Muscle layer of duodenum (tissue), 2 donors: Measurements from ENCODE around the gene CACNB3.
"Not testable (repeated sequence)": the region's sequence is repeated elsewhere in the genome, so short reads cannot be mapped to it uniquely, and the experiment has no call there.

Source experiments
- H3K27ac ChIP-seq: one replicate; pipeline ENCODE4 v1.7.0; 2013; ENCODE audit warnings: mild to moderate bottlenecking, low read length
- H3K27me3 ChIP-seq: one replicate; pipeline ENCODE4 v1.7.0; 2013; ENCODE audit warnings: low read depth, mild to moderate bottlenecking, control low read depth, low read length
- H3K36me3 ChIP-seq, 2 donors: one replicate each; pipeline ENCODE4 v1.7.0; 2013; ENCODE audit warnings: low read length in 2 of 2, control low read depth in 1 of 2, mild to moderate bottlenecking in 1 of 2; ENCODE audit not compliant: insufficient read depth in 2 of 2, control insufficient read depth in 1 of 2
- H3K4me1 ChIP-seq, 2 donors: one replicate each; pipeline ENCODE4 v1.7.0; 2013; ENCODE audit warnings: low read length in 2 of 2, mild to moderate bottlenecking in 2 of 2, control low read depth in 1 of 2, moderate library complexity in 1 of 2; ENCODE audit not compliant: insufficient read depth in 2 of 2, control insufficient read depth in 1 of 2
- H3K4me3 ChIP-seq, 2 donors: one replicate each; pipeline ENCODE4 v1.7.0; 2013; ENCODE audit warnings: low read length in 2 of 2, low read depth in 1 of 2, mild to moderate bottlenecking in 1 of 2
- H3K9me3 ChIP-seq, 2 donors: one replicate each; pipeline ENCODE4 v1.7.0; 2013; ENCODE audit warnings: low read length in 2 of 2, control low read depth in 1 of 2, mild to moderate bottlenecking in 1 of 2; ENCODE audit not compliant: control insufficient read depth in 1 of 2
- donor health status: healthy.

CACNB3 gene

DNA sequence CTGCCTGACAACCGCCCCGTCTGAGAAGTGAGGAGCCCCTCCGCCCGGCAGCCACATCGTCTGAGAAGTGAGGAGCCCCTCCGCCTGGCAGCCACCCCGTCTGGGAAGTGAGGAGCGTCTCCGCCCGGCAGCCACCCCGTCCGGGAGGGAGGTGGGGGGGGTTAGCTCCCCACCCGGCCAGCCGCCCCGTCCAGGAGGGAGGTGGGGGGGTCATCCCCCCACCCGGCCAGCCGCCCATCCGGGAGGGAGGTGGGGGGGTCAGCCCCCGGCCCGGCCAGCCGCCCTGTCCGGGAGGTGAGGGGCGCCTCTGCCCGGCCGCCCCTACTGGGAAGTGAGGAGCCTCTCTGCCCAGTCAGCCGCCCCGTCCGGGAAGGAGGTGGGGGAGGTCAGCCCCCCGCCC lies 23.7 kb downstream of the CACNB3 start:
- H3K27ac ChIP-seq, H3K9me3 ChIP-seq, H3K27me3 ChIP-seq, H3K4me3 ChIP-seq, H3K4me1 ChIP-seq: not testable (repeated sequence)
- H3K36me3 ChIP-seq, result peaks cover 33 to 55% of the 10 kb centered on the region in 2 donors

DNA sequence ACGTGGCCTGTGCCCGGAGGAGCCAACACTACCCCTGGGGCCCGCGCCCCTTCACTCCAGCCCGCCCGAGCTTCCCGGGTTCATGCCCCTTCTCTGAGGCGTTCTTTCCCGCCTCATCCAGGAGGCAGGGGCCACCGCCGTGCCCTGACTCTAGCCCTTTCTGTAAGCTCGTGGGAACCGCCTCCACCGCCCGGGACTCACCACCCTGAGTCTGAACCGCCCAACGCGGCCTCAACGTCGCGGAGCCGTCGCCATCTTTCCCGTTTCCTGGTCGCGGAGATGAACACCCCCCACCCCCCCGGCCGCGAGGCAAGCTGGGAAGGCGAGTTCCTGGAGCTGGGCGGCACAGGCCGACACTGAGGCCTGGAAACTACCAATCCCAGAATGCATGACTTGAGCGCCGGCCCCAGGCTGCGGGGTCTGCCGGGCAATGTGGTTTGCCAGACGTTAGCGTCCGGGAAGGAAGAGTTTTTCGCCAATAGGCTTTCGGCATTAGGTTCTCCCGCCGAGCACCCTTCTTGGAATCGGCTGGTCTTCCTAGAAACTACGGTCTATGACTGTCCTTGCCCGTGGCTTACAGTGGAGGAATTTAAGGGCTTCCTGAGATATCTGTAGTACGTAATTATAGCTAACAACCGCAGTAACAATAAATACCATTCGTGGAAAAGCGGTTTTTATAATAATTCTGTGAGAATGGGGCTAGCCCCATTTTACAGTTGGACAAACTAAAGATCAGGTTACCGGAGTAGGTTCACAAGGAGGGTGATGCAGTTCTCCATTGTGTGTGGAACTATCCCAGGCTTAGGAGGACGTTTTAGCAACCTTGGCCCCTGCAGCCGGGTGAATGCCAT lies 33.8 kb downstream of the CACNB3 start, which contains the start of gene DDX23:
DDX23 (minus strand) TSS at position 281 of the 851 bp plus-strand sequence. CDS start 6,381 bp downstream, outside the sequence.
- no peaks in the 10 kb centered on the region for H3K9me3 ChIP-seq
- peak within 1 kb of the TSS; percentile 88 for H3K27ac ChIP-seq
- H3K36me3 ChIP-seq, result no peaks in the 10 kb centered on the region
- H3K4me3 ChIP-seq, result peak within 1 kb of the TSS; percentile 95 to 96
- no peaks in the 10 kb centered on the region for H3K27me3 ChIP-seq
- H3K4me1 ChIP-seq, result peaks cover 13 to 22% of the 10 kb centered on the region in 2 donors

DNA sequence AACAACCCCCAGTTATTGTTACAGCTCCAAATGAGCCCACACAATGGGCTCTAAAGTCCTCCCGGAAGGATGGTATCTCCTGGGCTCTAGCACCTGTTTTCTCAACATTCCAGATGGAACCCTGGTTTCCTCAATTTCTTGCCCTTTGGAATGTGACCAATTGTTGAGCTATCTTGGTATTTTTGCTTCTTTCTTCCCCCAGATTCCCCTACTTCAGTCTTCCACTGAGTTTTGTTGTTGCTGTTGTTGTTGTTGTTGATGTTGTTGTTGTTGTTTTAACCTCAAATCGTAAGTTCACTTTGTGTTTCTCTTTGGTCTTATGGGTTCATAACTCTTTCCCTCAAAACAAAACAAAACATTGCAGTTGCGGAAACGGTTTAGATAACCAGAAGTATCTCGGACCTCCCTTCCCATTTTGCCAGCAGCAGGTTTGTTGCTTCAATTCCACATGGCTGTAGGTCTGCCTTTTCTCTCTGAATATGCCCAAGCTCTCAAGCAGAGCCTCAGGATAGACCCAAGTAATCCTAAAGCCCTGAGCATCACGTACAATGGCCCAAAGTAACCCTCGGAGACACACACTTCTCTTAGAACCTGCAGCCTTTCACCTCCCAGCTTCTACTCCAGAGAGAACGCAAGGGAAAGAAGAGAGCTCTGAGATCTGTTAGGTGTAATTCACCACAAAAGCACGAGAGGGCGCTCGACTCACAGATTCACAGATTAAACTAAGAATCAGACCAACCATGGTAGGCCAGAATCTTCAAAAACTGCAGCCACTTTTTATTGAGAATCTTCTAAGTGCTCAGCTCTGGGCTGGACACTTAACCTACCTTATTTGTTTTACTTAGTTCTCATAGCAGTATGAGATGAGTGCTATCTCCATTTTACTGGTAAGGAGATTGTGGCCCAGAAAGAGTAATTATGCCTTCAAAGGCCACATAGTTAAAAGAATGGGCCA lies 34.7 kb downstream of the CACNB3 start:
- peaks cover 13 to 22% of the 10 kb centered on the region in 2 donors for H3K4me1 ChIP-seq
- peaks cover 0 to 4% of the 10 kb centered on the region in 2 donors for H3K36me3 ChIP-seq
- no peaks in the 10 kb centered on the region for H3K9me3 ChIP-seq
- H3K4me3 ChIP-seq, result peak overlapping the region; percentile 95 to 96
- peak overlapping the region; percentile 85 for H3K27ac ChIP-seq
- H3K27me3 ChIP-seq, result no peaks in the 10 kb centered on the region

DNA sequence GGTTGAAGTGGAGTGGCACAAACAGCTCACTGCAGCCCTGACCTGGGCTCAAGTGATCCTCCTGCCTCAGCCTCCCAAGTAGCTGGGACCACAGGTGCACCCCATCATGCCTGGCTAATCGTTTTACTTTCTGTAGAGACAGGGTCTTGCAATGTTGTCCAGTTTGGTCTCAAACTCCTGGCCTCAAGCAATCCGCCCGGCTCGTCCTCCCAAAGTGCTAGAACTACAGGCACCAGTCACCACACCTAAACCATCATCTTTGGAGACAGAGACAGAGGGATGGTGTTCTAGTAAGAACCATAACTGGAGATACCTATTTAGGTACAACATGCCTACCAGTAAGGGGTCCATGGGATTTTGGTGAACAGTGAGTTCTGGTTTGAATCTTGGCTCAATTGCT lies 36.2 kb downstream of the CACNB3 start:
- peaks cover 13 to 20% of the 10 kb centered on the region in 2 donors for H3K4me1 ChIP-seq
- H3K4me3 ChIP-seq, result no peak overlapping the region
- H3K27me3 ChIP-seq, result no peaks in the 10 kb centered on the region
- peaks cover 0 to 4% of the 10 kb centered on the region in 2 donors for H3K36me3 ChIP-seq
- H3K9me3 ChIP-seq, result no peaks in the 10 kb centered on the region
- no peak overlapping the region for H3K27ac ChIP-seq

DNA sequence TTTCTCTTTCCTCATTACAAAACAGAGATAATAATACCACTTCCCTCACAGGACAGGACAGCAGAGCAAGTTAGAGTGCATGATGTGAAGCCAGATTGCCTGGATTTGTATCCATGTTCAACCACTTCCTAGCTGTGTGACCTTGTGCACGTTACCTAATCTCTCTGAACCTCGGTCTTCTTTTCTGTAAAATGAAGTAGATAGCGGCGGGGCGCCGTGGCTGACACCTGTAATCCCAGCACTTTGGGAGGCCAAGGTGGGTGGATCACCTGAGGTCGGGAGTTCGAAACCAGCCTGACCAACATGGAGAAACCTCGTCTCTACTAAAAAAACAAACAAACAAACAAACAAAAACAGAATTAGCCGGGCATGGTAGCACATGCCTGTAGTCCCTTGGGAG lies 36.6 kb downstream of the CACNB3 start:
- not testable (repeated sequence) for H3K4me3 ChIP-seq, H3K27me3 ChIP-seq, H3K27ac ChIP-seq, H3K36me3 ChIP-seq, H3K9me3 ChIP-seq
- peaks cover 13 to 16% of the 10 kb centered on the region in 2 donors for H3K4me1 ChIP-seq

DNA sequence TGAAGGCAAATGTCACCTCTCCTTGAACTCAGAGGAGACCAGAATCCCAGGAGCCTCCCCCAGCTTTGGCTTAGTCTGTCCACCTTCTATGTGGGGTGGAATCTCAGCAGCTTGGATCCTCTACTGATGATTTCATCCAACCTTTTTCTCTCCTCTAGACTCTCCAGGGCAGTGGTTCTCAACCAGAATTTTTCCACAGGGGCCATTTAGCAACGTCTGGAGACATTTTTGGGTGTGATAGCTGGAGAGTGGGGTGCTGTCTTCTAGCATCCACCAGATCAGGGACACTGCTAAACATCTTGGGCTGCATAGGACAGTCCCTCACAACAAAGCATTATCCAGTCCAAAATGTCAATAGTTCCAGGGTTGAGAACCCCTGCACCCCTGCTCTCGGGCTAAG lies 38.1 kb downstream of the CACNB3 start:
- H3K9me3 ChIP-seq, result no peaks in the 10 kb centered on the region
- H3K4me3 ChIP-seq, result no peak overlapping the region
- peaks cover 0 to 4% of the 10 kb centered on the region in 2 donors for H3K36me3 ChIP-seq
- peaks cover 2 to 7% of the 10 kb centered on the region in 2 donors for H3K4me1 ChIP-seq
- H3K27me3 ChIP-seq, result no peaks in the 10 kb centered on the region
- H3K27ac ChIP-seq, result no peak overlapping the region

DNA sequence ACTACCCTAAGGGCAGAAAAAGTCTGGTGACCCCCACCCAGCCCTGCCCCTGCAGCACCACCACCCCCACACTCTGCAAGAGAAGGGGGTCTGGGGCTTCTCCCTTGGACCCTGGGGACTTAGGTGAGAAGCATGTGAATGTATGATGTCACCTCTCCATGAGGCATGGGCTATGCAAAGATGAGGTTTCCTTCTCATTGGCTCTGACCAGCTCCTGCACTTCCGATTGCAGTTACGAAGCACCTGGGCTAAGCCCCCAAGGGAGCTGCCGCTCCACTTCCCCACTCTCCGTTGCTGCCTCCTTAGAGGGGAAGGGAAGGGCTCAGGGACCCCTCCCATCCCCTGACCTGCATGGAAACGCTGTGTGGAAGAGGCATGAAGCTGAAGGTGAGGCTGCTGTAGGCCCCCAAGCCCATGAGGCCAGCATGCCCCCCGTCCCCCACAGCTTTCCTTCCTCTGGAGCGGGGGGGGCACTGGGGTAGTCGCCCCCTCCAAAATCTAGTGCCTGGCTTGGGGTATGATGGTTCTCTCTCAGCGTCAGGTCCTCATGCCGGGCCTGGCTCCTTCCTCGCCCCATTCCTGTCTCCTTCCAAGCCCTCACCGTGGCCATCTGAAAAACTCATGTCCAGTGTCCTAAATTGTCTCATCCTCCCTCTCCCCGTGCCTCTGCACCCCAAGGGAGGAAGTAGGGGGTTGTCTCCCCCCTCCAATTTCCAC lies 39.1 kb downstream of the CACNB3 start:
- H3K9me3 ChIP-seq, result no peaks in the 10 kb centered on the region
- H3K27ac ChIP-seq, result no peak overlapping the region
- H3K27me3 ChIP-seq, result no peaks in the 10 kb centered on the region
- H3K4me3 ChIP-seq, result no peak overlapping the region
- peaks cover 0 to 6% of the 10 kb centered on the region in 2 donors for H3K4me1 ChIP-seq
- H3K36me3 ChIP-seq, result peaks cover 0 to 4% of the 10 kb centered on the region in 2 donors

DNA sequence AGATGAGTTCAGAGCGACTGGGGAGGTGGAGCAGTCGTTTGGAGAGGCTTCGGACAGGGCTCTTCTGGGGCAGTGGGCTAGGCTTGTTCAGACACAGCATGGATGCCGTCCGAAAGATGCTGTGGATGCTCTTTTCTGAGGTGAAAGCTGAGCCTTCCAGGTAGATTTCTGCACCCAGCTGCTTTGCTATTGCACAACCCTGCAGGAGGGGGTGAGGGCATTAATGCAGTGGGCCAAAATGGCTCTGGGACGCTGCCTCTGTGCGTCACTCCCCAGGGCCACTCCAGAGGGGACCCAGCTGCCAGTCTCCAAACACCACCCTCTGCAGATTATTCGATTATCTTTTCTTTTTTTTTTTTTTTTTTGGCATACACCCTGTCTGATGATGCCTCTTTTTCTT lies 39.7 kb downstream of the CACNB3 start:
- Histone ChIP-seq H3K36me3 (peaks cover 0 to 4% of the 10 kb centered on the region in 2 donors), H3K4me3 (no peak overlapping the region), H3K27ac (no peak overlapping the region), H3K4me1 (no peaks in the 10 kb centered on the region), H3K9me3 (no peaks in the 10 kb centered on the region), H3K27me3 (no peaks in the 10 kb centered on the region)

DNA sequence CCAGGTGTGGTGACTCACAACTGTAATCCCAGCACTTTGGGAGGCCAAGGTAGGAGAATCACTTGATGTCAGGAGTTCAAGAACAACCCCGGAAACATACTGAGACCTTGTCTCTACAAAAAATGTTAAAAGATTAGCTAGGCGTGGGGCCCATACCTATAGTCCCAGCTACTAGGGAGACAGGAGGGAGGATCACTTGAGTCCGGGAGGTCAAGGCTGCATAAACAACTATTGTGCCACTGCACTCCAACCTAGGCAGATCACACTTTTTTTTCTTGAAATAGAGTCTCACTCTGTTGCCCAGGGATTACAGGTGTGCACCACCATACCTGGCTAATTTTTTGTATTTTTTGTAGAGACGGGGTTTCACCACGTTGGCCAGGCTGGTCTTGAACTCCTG lies 41.3 kb downstream of the CACNB3 start:
- peaks cover 2% of the 10 kb centered on the region for H3K27me3 ChIP-seq
- no peak overlapping the region for H3K27ac ChIP-seq
- peaks cover 0 to 4% of the 10 kb centered on the region in 2 donors for H3K4me1 ChIP-seq
- H3K4me3 ChIP-seq, result no peak overlapping the region
- no peaks in the 10 kb centered on the region for H3K9me3 ChIP-seq
- peaks cover 0 to 4% of the 10 kb centered on the region in 2 donors for H3K36me3 ChIP-seq

DNA sequence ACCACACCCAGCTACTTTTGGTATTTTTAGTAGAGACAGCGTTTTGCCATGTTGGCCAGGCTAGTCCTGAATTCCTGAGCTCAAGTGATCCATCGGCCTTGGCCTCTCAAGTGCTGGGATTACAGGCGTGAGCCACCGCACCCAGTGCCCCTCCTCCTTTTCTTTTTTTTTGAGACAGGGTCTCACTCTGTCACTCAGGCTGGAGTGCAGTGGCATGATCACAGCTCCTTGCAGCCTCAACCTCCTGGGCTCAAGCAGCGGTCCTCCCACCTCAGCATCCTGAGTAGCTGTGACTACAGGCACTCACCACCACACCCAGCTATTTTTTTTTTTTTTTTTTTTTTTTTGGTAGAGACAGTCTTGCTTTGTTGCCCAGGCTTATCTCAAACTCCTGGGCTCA lies 41.9 kb downstream of the CACNB3 start:
- not testable (repeated sequence) for H3K4me3 ChIP-seq, H3K9me3 ChIP-seq, H3K27ac ChIP-seq, H3K27me3 ChIP-seq, H3K36me3 ChIP-seq
- peaks cover 0 to 10% of the 10 kb centered on the region in 2 donors for H3K4me1 ChIP-seq

DNA sequence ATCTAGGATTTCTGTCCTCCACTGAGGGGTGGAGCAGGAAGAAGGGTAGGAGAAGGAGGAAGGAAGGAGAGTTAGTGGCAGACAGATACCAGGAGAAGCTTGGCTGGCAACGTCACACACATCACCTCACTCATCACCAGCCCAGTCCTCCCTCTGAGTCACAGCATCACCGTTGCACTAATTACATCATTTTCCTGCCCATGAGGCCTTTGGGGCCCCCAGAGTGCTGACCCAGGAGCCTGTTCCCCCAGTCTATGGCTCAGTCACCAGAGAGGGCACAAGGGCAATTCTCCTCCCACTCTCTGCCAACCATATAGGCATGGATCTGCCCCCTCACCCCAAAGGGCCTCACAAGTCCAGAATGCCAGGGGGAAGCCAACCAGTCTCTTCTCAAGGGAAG lies 42.8 kb downstream of the CACNB3 start:
- no peak overlapping the region for H3K4me3 ChIP-seq
- H3K36me3 ChIP-seq, result peaks cover 0 to 4% of the 10 kb centered on the region in 2 donors
- no peaks in the 10 kb centered on the region for H3K9me3 ChIP-seq
- H3K4me1 ChIP-seq, result peaks cover 0 to 16% of the 10 kb centered on the region in 2 donors
- H3K27me3 ChIP-seq, result peaks cover 9% of the 10 kb centered on the region
- H3K27ac ChIP-seq, result no peak overlapping the region
